ENCODE results near the gene THBS4.

Gene THBS4

DNA sequence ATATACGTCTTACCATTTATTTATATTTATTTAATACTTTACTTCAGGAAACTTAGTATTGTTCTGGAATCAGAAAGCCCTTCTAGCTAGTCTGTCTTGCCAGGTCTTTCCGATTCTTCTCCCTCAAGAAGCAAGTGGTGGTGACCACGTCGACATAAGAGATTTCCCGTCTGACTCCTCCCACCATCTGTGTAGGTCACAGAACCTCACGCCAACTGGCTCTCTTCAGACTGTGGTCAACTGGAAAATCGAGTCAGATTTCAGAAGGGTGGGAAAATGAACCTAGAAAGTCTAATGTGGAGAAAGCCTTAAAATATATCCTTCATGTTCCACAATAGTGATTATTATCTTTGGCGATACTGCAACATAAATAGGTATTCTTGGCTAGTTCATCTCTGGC lies 17.3 kb downstream of the THBS4 start:
- H3K27ac ChIP-seq (ENCODE audit: low read length), result no peak overlapping the region
- peaks cover 6% of the 10 kb centered on the region for H3K4me1 ChIP-seq (ENCODE audit: control insufficient read depth, low read depth, low read length)
- H3K27me3 ChIP-seq (ENCODE audit: control insufficient read depth, insufficient read depth, low read length), result no peaks in the 10 kb centered on the region
- H3K4me3 ChIP-seq (ENCODE audit: low read length), result no peak overlapping the region
- H3K36me3 ChIP-seq (ENCODE audit: control insufficient read depth, low read depth, low read length), result no peaks in the 10 kb centered on the region
- no peaks in the 10 kb centered on the region for H3K9me3 ChIP-seq (ENCODE audit: control insufficient read depth, low read depth, low read length)
- H3K9ac ChIP-seq (ENCODE audit: low read length), result no peak overlapping the region

DNA sequence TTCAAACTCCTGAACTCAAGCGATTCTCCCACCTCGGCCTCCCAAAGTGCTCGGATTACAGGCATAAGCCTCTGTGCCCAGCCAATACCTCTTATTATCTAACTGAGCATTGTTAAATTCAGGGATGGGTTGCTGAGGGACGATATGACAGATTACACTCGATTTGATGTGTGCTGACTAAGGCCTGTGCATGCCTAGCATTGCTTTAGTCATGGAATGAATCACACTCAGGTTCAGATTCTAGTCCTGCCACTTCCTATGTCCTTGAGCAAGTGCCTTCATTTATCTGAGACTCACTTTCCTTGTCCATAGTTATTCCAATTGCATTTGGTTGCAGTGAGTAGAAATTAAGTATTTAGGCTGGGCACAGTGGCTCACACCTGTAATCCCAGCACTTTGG lies 19.5 kb downstream of the THBS4 start:
- Histone ChIP-seq H3K4me3 (ENCODE audit: low read length) (no peak overlapping the region), H3K27me3 (ENCODE audit: control insufficient read depth, insufficient read depth, low read length) (no peaks in the 10 kb centered on the region), H3K36me3 (ENCODE audit: control insufficient read depth, low read depth, low read length) (no peaks in the 10 kb centered on the region), H3K9ac (ENCODE audit: low read length) (no peak overlapping the region), H3K9me3 (ENCODE audit: control insufficient read depth, low read depth, low read length) (no peaks in the 10 kb centered on the region), H3K4me1 (ENCODE audit: control insufficient read depth, low read depth, low read length) (peaks cover 6% of the 10 kb centered on the region), H3K27ac (ENCODE audit: low read length) (no peak overlapping the region)

GRCh38 chr5:80055491-80056170 lies 20.5 kb downstream of the THBS4 start:
- Histone ChIP-seq H3K4me1 (ENCODE audit: control insufficient read depth, low read depth, low read length) (peaks cover 6% of the 10 kb centered on the region), H3K27ac (ENCODE audit: low read length) (no peak overlapping the region), H3K9me3 (ENCODE audit: control insufficient read depth, low read depth, low read length) (no peaks in the 10 kb centered on the region), H3K36me3 (ENCODE audit: control insufficient read depth, low read depth, low read length) (no peaks in the 10 kb centered on the region), H3K27me3 (ENCODE audit: control insufficient read depth, insufficient read depth, low read length) (no peaks in the 10 kb centered on the region), H3K9ac (ENCODE audit: low read length) (no peak overlapping the region), H3K4me3 (ENCODE audit: low read length) (no peak overlapping the region)

DNA sequence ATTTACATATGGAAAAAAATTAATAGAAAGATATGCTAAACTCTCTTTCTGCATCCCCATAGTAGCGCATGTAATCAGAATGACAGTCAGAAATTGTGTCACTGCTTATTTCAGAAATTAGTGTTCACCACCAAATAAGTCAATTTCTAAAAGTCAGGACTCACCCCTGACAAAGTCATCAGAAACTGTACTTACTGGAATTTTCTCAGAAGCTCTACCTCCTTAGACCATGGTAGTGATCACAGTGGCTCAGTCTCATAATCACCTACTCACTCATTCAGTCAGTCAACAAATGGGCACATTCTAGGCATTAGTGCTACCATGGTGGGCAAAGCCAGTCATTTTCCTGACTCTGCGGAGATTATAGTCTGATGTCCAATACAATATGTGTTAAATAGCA lies 22.0 kb downstream of the THBS4 start:
- Histone ChIP-seq H3K27me3 (ENCODE audit: control insufficient read depth, insufficient read depth, low read length) (no peaks in the 10 kb centered on the region), H3K27ac (ENCODE audit: low read length) (no peak overlapping the region), H3K9me3 (ENCODE audit: control insufficient read depth, low read depth, low read length) (no peaks in the 10 kb centered on the region), H3K4me1 (ENCODE audit: control insufficient read depth, low read depth, low read length) (peaks cover 6% of the 10 kb centered on the region), H3K4me3 (ENCODE audit: low read length) (no peak overlapping the region), H3K36me3 (ENCODE audit: control insufficient read depth, low read depth, low read length) (no peaks in the 10 kb centered on the region), H3K9ac (ENCODE audit: low read length) (no peak overlapping the region)

DNA sequence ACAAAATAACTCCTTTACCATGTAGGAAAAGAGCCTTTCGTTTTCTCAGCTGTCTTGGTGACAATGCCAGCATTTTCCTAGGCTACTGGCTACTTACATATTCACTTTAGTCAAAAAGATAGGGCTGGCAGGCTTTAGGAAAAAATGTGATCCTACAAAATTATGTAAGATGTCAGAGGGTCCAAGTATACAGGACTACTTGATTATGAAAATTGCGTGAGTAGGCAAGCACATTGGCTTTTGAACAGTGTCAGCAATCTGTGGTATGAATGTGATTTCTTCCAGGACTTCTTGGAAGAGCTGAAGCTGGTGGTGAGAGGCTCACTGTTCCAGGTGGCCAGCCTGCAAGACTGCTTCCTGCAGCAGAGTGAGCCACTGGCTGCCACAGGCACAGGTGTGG lies 22.8 kb downstream of the THBS4 start:
- H3K9ac ChIP-seq (ENCODE audit: low read length), result no peak overlapping the region
- H3K36me3 ChIP-seq (ENCODE audit: control insufficient read depth, low read depth, low read length), result no peaks in the 10 kb centered on the region
- H3K4me1 ChIP-seq (ENCODE audit: control insufficient read depth, low read depth, low read length), result peaks cover 6% of the 10 kb centered on the region
- H3K27me3 ChIP-seq (ENCODE audit: control insufficient read depth, insufficient read depth, low read length), result no peaks in the 10 kb centered on the region
- no peak overlapping the region for H3K27ac ChIP-seq (ENCODE audit: low read length)
- H3K4me3 ChIP-seq (ENCODE audit: low read length), result no peak overlapping the region
- no peaks in the 10 kb centered on the region for H3K9me3 ChIP-seq (ENCODE audit: control insufficient read depth, low read depth, low read length)

DNA sequence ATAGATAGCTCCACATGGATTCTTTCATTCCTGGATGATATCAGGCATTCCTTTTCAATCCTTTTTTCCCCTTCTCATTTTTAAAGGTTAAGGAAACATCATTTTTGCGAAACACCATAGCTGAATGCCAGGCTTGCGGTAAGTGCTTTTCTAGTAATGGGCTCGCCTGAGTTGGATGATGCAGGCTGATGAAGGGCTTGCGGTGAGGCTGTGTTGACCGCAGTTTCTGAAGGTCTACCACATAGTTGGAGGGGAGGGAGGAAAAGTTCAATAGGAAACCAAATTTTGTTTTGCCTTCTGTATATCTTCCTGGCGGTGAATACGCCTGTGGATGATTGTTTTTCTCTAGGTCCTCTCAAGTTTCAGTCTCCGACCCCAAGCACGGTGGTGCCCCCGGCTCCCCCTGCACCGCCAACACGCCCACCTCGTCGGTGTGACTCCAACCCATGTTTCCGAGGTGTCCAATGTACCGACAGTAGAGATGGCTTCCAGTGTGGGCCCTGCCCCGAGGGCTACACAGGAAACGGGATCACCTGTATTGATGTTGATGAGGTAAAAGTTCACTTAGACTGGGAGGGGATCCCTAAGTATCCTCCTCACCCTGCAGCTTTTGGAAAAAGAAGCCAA lies 24.3 kb downstream of the THBS4 start:
- no peak overlapping the region for H3K27ac ChIP-seq (ENCODE audit: low read length)
- no peak overlapping the region for H3K9ac ChIP-seq (ENCODE audit: low read length)
- H3K4me3 ChIP-seq (ENCODE audit: low read length), result no peak overlapping the region
- H3K36me3 ChIP-seq (ENCODE audit: control insufficient read depth, low read depth, low read length), result no peaks in the 10 kb centered on the region
- no peaks in the 10 kb centered on the region for H3K9me3 ChIP-seq (ENCODE audit: control insufficient read depth, low read depth, low read length)
- H3K4me1 ChIP-seq (ENCODE audit: control insufficient read depth, low read depth, low read length), result peaks cover 6% of the 10 kb centered on the region
- H3K27me3 ChIP-seq (ENCODE audit: control insufficient read depth, insufficient read depth, low read length), result no peaks in the 10 kb centered on the region

- Histone ChIP-seq H3K4me3 (ENCODE audit: low read length) (no peak overlapping the region), H3K9ac (ENCODE audit: low read length) (no peak overlapping the region), H3K27me3 (ENCODE audit: control insufficient read depth, insufficient read depth, low read length) (no peaks in the 10 kb centered on the region), H3K9me3 (ENCODE audit: control insufficient read depth, low read depth, low read length) (no peaks in the 10 kb centered on the region), H3K4me1 (ENCODE audit: control insufficient read depth, low read depth, low read length) (peaks cover 10% of the 10 kb centered on the region), H3K27ac (ENCODE audit: low read length) (no peak overlapping the region), H3K36me3 (ENCODE audit: control insufficient read depth, low read depth, low read length) (no peaks in the 10 kb centered on the region)
These were observed 25.8 kb downstream of the THBS4 start for GRCh38 chr5:80060966-80061365.

DNA sequence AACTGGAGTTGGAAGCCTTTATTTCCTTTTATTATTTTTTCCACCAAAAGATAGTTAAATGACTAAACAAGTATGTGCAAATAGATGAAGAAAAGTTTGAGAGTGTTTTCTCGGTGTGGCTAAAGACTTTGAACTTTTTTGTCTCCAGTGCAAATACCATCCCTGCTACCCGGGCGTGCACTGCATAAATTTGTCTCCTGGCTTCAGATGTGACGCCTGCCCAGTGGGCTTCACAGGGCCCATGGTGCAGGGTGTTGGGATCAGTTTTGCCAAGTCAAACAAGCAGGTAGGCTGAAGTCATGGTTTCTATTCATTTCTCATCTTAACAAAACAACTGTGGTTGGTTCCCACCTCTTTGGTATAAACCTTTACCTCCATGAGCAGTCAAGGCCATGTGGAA lies 26.4 kb downstream of the THBS4 start:
- no peak overlapping the region for H3K27ac ChIP-seq (ENCODE audit: low read length)
- no peaks in the 10 kb centered on the region for H3K27me3 ChIP-seq (ENCODE audit: control insufficient read depth, insufficient read depth, low read length)
- H3K9me3 ChIP-seq (ENCODE audit: control insufficient read depth, low read depth, low read length), result no peaks in the 10 kb centered on the region
- H3K4me3 ChIP-seq (ENCODE audit: low read length), result no peak overlapping the region
- H3K9ac ChIP-seq (ENCODE audit: low read length), result no peak overlapping the region
- peaks cover 5% of the 10 kb centered on the region for H3K4me1 ChIP-seq (ENCODE audit: control insufficient read depth, low read depth, low read length)
- no peaks in the 10 kb centered on the region for H3K36me3 ChIP-seq (ENCODE audit: control insufficient read depth, low read depth, low read length)

DNA sequence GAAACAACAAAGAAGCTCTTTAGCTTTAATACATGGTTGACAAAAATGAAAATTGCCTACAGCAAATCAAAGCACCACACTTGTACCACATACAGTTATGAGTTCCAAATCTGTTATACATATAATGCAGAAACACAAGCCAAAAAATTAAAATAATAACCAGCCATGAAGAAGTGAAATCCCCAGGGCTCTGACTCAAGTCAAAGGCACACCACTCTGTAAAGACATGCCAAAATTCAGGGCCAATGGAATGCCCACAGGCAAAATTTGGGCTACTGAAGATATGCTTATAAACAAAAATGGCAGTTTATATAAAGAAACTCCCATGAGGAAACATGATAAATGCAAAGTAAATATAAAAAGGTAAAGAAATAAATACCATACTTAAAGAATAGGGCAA lies 29.0 kb downstream of the THBS4 start:
- Histone ChIP-seq H3K9ac (ENCODE audit: low read length) (no peak overlapping the region), H3K9me3 (ENCODE audit: control insufficient read depth, low read depth, low read length) (no peaks in the 10 kb centered on the region), H3K27ac (ENCODE audit: low read length) (no peak overlapping the region), H3K4me3 (ENCODE audit: low read length) (no peak overlapping the region), H3K4me1 (ENCODE audit: control insufficient read depth, low read depth, low read length) (peaks cover 5% of the 10 kb centered on the region), H3K36me3 (ENCODE audit: control insufficient read depth, low read depth, low read length) (no peaks in the 10 kb centered on the region), H3K27me3 (ENCODE audit: control insufficient read depth, insufficient read depth, low read length) (no peaks in the 10 kb centered on the region)

- H3K4me1 ChIP-seq (ENCODE audit: control insufficient read depth, low read depth, low read length), result peaks cover 5% of the 10 kb centered on the region
- H3K36me3 ChIP-seq (ENCODE audit: control insufficient read depth, low read depth, low read length), result no peaks in the 10 kb centered on the region
- H3K27ac ChIP-seq (ENCODE audit: low read length), result no peak overlapping the region
- H3K4me3 ChIP-seq (ENCODE audit: low read length), result no peak overlapping the region
- H3K27me3 ChIP-seq (ENCODE audit: control insufficient read depth, insufficient read depth, low read length), result no peaks in the 10 kb centered on the region
- no peaks in the 10 kb centered on the region for H3K9me3 ChIP-seq (ENCODE audit: control insufficient read depth, low read depth, low read length)
- H3K9ac ChIP-seq (ENCODE audit: low read length), result no peak overlapping the region
These were observed 31.9 kb downstream of the THBS4 start for GRCh38 chr5:80067016-80067415.

DNA sequence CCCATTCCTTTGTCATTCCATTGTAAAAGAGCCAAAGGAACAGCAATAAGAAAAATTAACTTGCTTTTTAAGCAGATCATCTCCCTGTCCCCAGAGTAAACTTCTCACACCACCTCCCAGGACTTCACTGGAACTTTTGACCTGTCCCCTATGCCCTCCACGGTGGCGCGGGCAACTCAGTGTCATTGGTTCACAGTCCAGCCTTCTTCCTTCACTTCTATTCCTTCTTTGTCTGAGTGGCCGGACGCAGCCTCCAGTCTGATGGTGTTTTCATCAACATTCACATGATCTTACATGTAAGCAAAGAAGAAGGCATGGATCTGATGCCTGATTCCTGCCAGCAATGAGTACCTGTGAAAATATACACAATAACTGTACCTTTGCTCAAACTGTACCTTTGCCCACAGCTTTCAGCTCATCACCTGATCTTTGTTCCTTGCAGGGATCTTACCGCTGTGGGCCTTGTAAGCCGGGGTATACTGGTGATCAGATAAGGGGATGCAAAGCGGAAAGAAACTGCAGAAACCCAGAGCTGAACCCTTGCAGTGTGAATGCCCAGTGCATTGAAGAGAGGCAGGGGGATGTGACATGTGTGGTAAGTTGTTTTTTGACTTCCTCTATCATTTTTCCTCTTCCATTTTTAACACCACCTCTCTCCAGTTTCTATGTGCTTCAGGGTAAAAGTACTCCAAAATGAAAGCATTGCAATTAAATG lies 32.5 kb downstream of the THBS4 start:
- Histone ChIP-seq H3K4me1 (ENCODE audit: control insufficient read depth, low read depth, low read length) (peaks cover 5% of the 10 kb centered on the region), H3K4me3 (ENCODE audit: low read length) (no peak overlapping the region), H3K9me3 (ENCODE audit: control insufficient read depth, low read depth, low read length) (no peaks in the 10 kb centered on the region), H3K36me3 (ENCODE audit: control insufficient read depth, low read depth, low read length) (no peaks in the 10 kb centered on the region), H3K27ac (ENCODE audit: low read length) (no peak overlapping the region), H3K9ac (ENCODE audit: low read length) (no peak overlapping the region), H3K27me3 (ENCODE audit: control insufficient read depth, insufficient read depth, low read length) (no peaks in the 10 kb centered on the region)

GRCh38 chr5:80068246-80068636 lies 33.1 kb downstream of the THBS4 start:
- no peaks in the 10 kb centered on the region for H3K9me3 ChIP-seq (ENCODE audit: control insufficient read depth, low read depth, low read length)
- H3K36me3 ChIP-seq (ENCODE audit: control insufficient read depth, low read depth, low read length), result no peaks in the 10 kb centered on the region
- peaks cover 5% of the 10 kb centered on the region for H3K4me1 ChIP-seq (ENCODE audit: control insufficient read depth, low read depth, low read length)
- no peaks in the 10 kb centered on the region for H3K27me3 ChIP-seq (ENCODE audit: control insufficient read depth, insufficient read depth, low read length)
- no peak overlapping the region for H3K9ac ChIP-seq (ENCODE audit: low read length)
- H3K4me3 ChIP-seq (ENCODE audit: low read length), result no peak overlapping the region
- no peak overlapping the region for H3K27ac ChIP-seq (ENCODE audit: low read length)

Measured in iPS-18a (cell line).